Mesenchymal stem cell (in vitro differentiated cells and primary cell): ENCODE results near the gene C8G.

ENCODE experiments used
- DNase-seq: peaks from one replicate; pipeline ENCODE4 v3.0.0-alpha.2; 2013
- H2AFZ ChIP-seq: one replicate; pipeline ENCODE4 v1.6.1; 2013; ENCODE audit warnings: low read depth, mild to moderate bottlenecking, control low read depth, inconsistent platforms, low read length, moderate library complexity
- H2AK5ac ChIP-seq: 2 replicates; pipeline ENCODE4 v1.6.1; 2013; ENCODE audit warnings: low read length, moderate library complexity, mild to moderate bottlenecking, inconsistent platforms; ENCODE audit not compliant: severe bottlenecking
- H2BK120ac ChIP-seq: one replicate; pipeline ENCODE4 v1.6.1; 2013; ENCODE audit warnings: low read depth, mild to moderate bottlenecking, inconsistent platforms, low read length, moderate library complexity
- H2BK12ac ChIP-seq, 2 experiments: one replicate each; pipeline ENCODE4 v1.6.1; 2013; ENCODE audit warnings: inconsistent platforms in 2 of 2, low read length in 2 of 2, mild to moderate bottlenecking in 2 of 2, moderate library complexity in 2 of 2, control low read depth in 1 of 2
- H2BK15ac ChIP-seq: one replicate; pipeline ENCODE4 v1.6.1; 2013; ENCODE audit warnings: mild to moderate bottlenecking, low read depth, inconsistent platforms; ENCODE audit not compliant: poor library complexity, severe bottlenecking
- H2BK5ac ChIP-seq: 2 replicates; pipeline ENCODE4 v1.6.1; 2013; ENCODE audit warnings: low read depth, mild to moderate bottlenecking, low read length, control low read depth, inconsistent platforms; ENCODE audit not compliant: poor library complexity, severe bottlenecking
- H3K14ac ChIP-seq, 2 experiments: one replicate each; pipeline ENCODE4 v1.6.1; 2013; ENCODE audit warnings: inconsistent platforms in 2 of 2, low read length in 2 of 2, control low read depth in 1 of 2, mild to moderate bottlenecking in 1 of 2, moderate library complexity in 1 of 2
- H3K18ac ChIP-seq, 2 experiments: one replicate each; pipeline ENCODE4 v1.6.1; 2013; ENCODE audit warnings: inconsistent platforms in 2 of 2, low read length in 2 of 2, control low read depth in 1 of 2, low read depth in 1 of 2, mild to moderate bottlenecking in 1 of 2
- H3K23ac ChIP-seq, 2 experiments: one replicate each; pipeline ENCODE4 v1.6.1; 2013; ENCODE audit warnings: inconsistent platforms in 2 of 2, low read length in 2 of 2, mild to moderate bottlenecking in 2 of 2, moderate library complexity in 2 of 2, control low read depth in 1 of 2
- H3K27ac ChIP-seq: 2 replicates; pipeline ENCODE4 v1.5.1; 2013; ENCODE audit warnings: mild to moderate bottlenecking, moderate library complexity, low read length, control low read depth, inconsistent platforms; ENCODE audit not compliant: poor library complexity, severe bottlenecking
- H3K27me3 ChIP-seq, 2 experiments: 2 replicates each; pipeline versions ENCODE4 v1.6.1 to v1.7.0; 2013; ENCODE audit warnings: low read length in 2 of 2, mild to moderate bottlenecking in 2 of 2, moderate library complexity in 2 of 2, control low read depth in 1 of 2, inconsistent platforms in 1 of 2; ENCODE audit not compliant: control insufficient read depth in 1 of 2, insufficient read depth in 1 of 2
- H3K36me3 ChIP-seq, 2 experiments: 2 replicates each; pipeline versions ENCODE4 v1.6.1 to v1.7.0; 2013; ENCODE audit warnings: low read length in 2 of 2, control low read depth in 1 of 2, inconsistent platforms in 1 of 2, low read depth in 1 of 2, mild to moderate bottlenecking in 1 of 2; ENCODE audit not compliant: insufficient read depth in 2 of 2, control insufficient read depth in 1 of 2
- H3K4ac ChIP-seq, 2 experiments: one replicate each; pipeline ENCODE4 v1.6.1; 2013; ENCODE audit warnings: inconsistent platforms in 2 of 2, low read length in 2 of 2, mild to moderate bottlenecking in 2 of 2, moderate library complexity in 2 of 2, control low read depth in 1 of 2, low read depth in 1 of 2
- H3K4me1 ChIP-seq: 2 replicates; pipeline ENCODE4 v1.6.1; 2013; ENCODE audit warnings: low read depth, low read length, control low read depth; ENCODE audit not compliant: control insufficient read depth, insufficient read depth
- H3K4me2 ChIP-seq: 2 replicates; pipeline ENCODE4 v1.6.1; 2013; ENCODE audit warnings: low read length, mild to moderate bottlenecking, inconsistent platforms; ENCODE audit not compliant: poor library complexity, severe bottlenecking
- H3K4me3 ChIP-seq, 2 experiments: 2 replicates each; pipeline versions ENCODE4 v1.5.1 to v1.7.0; 2013; ENCODE audit warnings: low read length in 2 of 2, mild to moderate bottlenecking in 2 of 2, control low read depth in 1 of 2, low read depth in 1 of 2; ENCODE audit not compliant: insufficient read depth in 1 of 2
- H3K79me1 ChIP-seq: replicated peaks from 2 replicates; pipeline ENCODE4 v1.6.1; 2013; ENCODE audit warnings: mild to moderate bottlenecking, control low read depth, low read length, inconsistent platforms; ENCODE audit not compliant: poor library complexity, severe bottlenecking
- H3K9ac ChIP-seq: 2 replicates; pipeline ENCODE4 v1.7.0; 2013; ENCODE audit warnings: mild to moderate bottlenecking, low read length, moderate library complexity
- H3K9me3 ChIP-seq: 2 replicates; pipeline ENCODE4 v1.7.0; 2013; ENCODE audit warnings: mild to moderate bottlenecking, low read length; ENCODE audit not compliant: control insufficient read depth
- H4K8ac ChIP-seq: one replicate; pipeline ENCODE4 v1.6.1; 2013; ENCODE audit warnings: inconsistent platforms, mild to moderate bottlenecking, low read length, moderate library complexity
- H4K91ac ChIP-seq: one replicate; pipeline ENCODE4 v1.6.1; 2013; ENCODE audit warnings: mild to moderate bottlenecking, low read length, inconsistent platforms
- WGBS: methylation state at CpG from one replicate; pipeline ENCODE4 v1.1.7; 2013; ENCODE audit warnings: mixed read lengths; 5-methylcytosine and 5-hydroxymethylcytosine counted together

C8G gene

DNA sequence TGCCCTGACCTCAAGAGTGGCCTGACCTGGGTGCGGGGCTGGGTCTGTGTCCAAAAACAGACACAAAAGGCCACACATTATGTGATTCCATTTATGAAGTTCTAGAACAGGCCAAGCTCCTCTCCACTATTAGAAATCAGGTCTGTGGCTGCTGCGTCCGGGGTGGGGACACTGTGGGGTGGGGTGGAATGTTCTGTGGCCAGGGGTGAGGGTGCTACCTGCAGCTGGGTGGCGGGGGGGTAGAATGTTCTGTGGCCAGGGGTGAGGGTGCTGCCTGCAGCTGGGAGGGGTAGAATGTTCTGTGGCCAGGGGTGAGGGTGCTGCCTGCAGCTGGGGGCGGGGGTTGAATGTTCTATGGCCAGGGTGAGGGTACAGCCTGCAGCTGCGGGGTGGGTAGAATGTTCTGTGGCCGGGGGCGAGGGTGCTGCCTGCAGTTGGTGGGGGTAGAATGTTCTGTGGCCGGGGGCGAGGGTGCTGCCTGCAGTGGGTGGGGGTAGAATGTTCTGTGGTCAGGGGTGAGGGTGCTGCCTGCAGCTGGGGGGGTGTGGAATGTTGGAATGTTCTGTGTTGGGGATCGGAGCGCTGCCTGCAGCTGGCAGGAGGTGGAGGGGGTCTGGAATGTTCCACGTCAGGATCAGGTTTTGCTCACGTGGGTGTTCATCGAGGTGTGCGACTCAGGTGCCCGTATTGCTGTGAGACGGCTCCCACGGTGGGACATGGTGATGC is 15.3 kb downstream of the C8G start:
- Histone ChIP-seq H2BK5ac (no peak overlapping the region), H3K23ac (no peak overlapping the region), H3K27me3 (peaks cover 0 to 13% of the 10 kb centered on the region in 2 experiments), H3K14ac (no peak overlapping the region), H3K9ac (no peak overlapping the region), H4K8ac (no peak overlapping the region), H3K4ac (no peak overlapping the region), H2AK5ac (no peak overlapping the region), H3K4me1 (peaks cover 20% of the 10 kb centered on the region), H3K27ac (no peak overlapping the region), H3K79me1 (no peaks in the 10 kb centered on the region), H4K91ac (peak overlapping the region; percentile 22), H2BK15ac (no peak overlapping the region), H2BK12ac (no peak overlapping the region), H2BK120ac (no peak overlapping the region), H3K18ac (no peak overlapping the region), H3K36me3 (no peaks in the 10 kb centered on the region), H2AFZ (no peak overlapping the region), H3K4me3 (no peak overlapping the region), H3K9me3 (peaks cover 3% of the 10 kb centered on the region), H3K4me2 (no peak overlapping the region)
- no peak for DNase-seq
- 87% methylated on average over 18 of the region's 19 CpGs for WGBS

DNA sequence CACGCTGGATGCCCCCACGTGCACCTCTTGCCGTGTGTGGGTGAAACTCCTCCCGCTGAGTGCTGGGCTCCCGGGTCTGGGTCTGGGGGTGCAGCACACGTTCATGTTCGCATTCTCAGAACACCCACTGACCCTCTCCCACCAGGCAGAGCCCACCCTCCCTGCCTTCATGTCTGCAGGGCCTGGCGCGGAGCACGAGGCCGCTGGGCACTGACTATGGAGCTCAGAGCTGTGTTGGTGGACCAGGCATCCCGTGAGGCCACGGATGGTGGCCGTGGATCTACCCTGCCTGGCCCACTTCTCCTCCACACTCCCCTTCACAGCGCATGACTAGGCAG is 15.9 kb downstream of the C8G start:
- Histone ChIP-seq H3K9me3 (peaks cover 3% of the 10 kb centered on the region), H2BK12ac (no peak overlapping the region), H2AK5ac (no peak overlapping the region), H3K4ac (no peak overlapping the region), H3K14ac (no peak overlapping the region), H3K4me1 (peaks cover 20% of the 10 kb centered on the region), H3K79me1 (no peaks in the 10 kb centered on the region), H3K27me3 (peaks cover 0 to 16% of the 10 kb centered on the region in 2 experiments), H2BK15ac (no peak overlapping the region), H2AFZ (no peak overlapping the region), H3K4me2 (no peak overlapping the region), H2BK120ac (no peak overlapping the region), H3K4me3 (no peak overlapping the region), H3K36me3 (no peaks in the 10 kb centered on the region), H4K8ac (no peak overlapping the region), H3K23ac (no peak overlapping the region), H4K91ac (peak overlapping the region; percentile 22), H3K27ac (no peak overlapping the region), H3K9ac (no peak overlapping the region), H2BK5ac (no peak overlapping the region), H3K18ac (no peak overlapping the region)
- 92% methylated on average over 15 of the region's 15 CpGs for WGBS
- no peak for DNase-seq

- Histone ChIP-seq H2BK5ac (no peak overlapping the region), H3K18ac (no peak overlapping the region), H3K4me3 (no peak overlapping the region), H3K9ac (no peak overlapping the region), H3K27ac (no peak overlapping the region), H3K79me1 (no peaks in the 10 kb centered on the region), H3K4ac (no peak overlapping the region), H3K14ac (no peak overlapping the region), H4K91ac (no peak overlapping the region), H2BK12ac (no peak overlapping the region), H2BK15ac (no peak overlapping the region), H3K27me3 (peaks cover 0 to 22% of the 10 kb centered on the region in 2 experiments), H2BK120ac (no peak overlapping the region), H3K4me2 (no peak overlapping the region), H2AK5ac (no peak overlapping the region), H3K4me1 (peaks cover 20% of the 10 kb centered on the region), H3K23ac (no peak overlapping the region), H2AFZ (no peak overlapping the region), H3K9me3 (peaks cover under 1% of the 10 kb centered on the region), H4K8ac (no peak overlapping the region), H3K36me3 (no peaks in the 10 kb centered on the region)
- no peak for DNase-seq
- WGBS: 74% methylated on average over 23 of the region's 23 CpGs
Observed at GRCh38 chr9:136961279-136962065, 16.4 kb downstream of the C8G start.

DNA sequence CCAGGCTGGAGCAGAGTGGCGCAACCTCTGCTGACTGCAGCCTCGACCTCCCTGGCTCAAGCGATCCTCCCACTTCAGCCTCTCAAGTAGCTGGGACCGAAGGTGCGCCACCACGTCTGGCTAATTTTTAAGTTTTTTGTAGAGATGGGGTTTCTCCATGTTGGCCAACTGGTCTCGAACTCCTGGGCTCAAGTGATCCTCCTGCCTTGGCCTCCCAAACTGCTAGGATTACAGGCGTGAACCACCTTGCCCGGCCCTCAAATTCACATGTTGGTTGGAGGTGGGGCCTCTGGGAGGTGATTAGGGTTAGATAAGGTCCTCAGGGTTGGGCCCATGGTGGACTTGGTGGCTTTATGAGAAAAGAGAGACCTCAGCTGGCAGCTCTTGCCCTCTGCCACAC is 17.1 kb downstream of the C8G start:
- H4K8ac ChIP-seq: no peak overlapping the region
- 95% methylated on average over 9 of the region's 9 CpGs for WGBS
- H2BK15ac ChIP-seq: no peak overlapping the region
- H3K9ac ChIP-seq: no peak overlapping the region
- no peak for DNase-seq
- no peaks in the 10 kb centered on the region for H3K36me3 ChIP-seq
- H3K27me3 ChIP-seq: peaks cover 0 to 22% of the 10 kb centered on the region in 2 experiments
- H3K27ac ChIP-seq: no peak overlapping the region
- no peak overlapping the region for H2BK5ac ChIP-seq
- H3K18ac ChIP-seq: no peak overlapping the region
- no peaks in the 10 kb centered on the region for H3K9me3 ChIP-seq
- no peak overlapping the region for H2BK120ac ChIP-seq
- no peak overlapping the region for H3K4me3 ChIP-seq
- no peak overlapping the region for H3K4me2 ChIP-seq
- H4K91ac ChIP-seq: no peak overlapping the region
- H3K23ac ChIP-seq: no peak overlapping the region
- H2AFZ ChIP-seq: no peak overlapping the region
- no peak overlapping the region for H2BK12ac ChIP-seq
- no peak overlapping the region for H3K4ac ChIP-seq
- H3K4me1 ChIP-seq: peaks cover 20% of the 10 kb centered on the region
- H2AK5ac ChIP-seq: no peak overlapping the region
- no peak overlapping the region for H3K14ac ChIP-seq
- no peaks in the 10 kb centered on the region for H3K79me1 ChIP-seq
